ENCODE results near the gene BCL2L1. TPM values are rescaled to one million over a fixed set of nuclear protein-coding genes. Genes with fewer than 3 reads are reported as not detected.

The BCL2L1 gene
- 252 and 283 TPM in 2 replicates for total RNA-seq

- Histone ChIP-seq H3K36me3 (ENCODE audit: control insufficient read depth, insufficient read depth, low read length) (peaks cover 7% of the 10 kb centered on the region), H3K4me3 (ENCODE audit: low read depth, low read length) (peak within 1 kb of the TSS; percentile 75), H3K27me3 (ENCODE audit: control insufficient read depth, insufficient read depth, low read length) (no peaks in the 10 kb centered on the region)
- DNase-seq (ENCODE audit: low read depth): no peak
- TF ChIP-seq CTCF (IDR thresholded peaks at IDR 0.05; ENCODE audit: insufficient read depth, low read length, poor library complexity, severe bottlenecking): peak; percentile 72
Measured at GRCh38 chr20:31722257-31723068, at the start of gene BCL2L1. BCL2L1 (minus strand) TSS chr20:31722868; CDS start chr20:31722218, 650 bp downstream.

GRCh38 chr20:31770243-31770642, 47.6 kb upstream of the BCL2L1 start:
- Histone ChIP-seq H3K4me3 (ENCODE audit: low read depth, low read length) (no peak overlapping the region), H3K36me3 (ENCODE audit: control insufficient read depth, insufficient read depth, low read length) (no peaks in the 10 kb centered on the region), H3K27me3 (ENCODE audit: control insufficient read depth, insufficient read depth, low read length) (no peaks in the 10 kb centered on the region)
- TF ChIP-seq CTCF (IDR thresholded peaks at IDR 0.05; ENCODE audit: insufficient read depth, low read length, poor library complexity, severe bottlenecking): no peak
- DNase-seq (ENCODE audit: low read depth): no peak

DNA sequence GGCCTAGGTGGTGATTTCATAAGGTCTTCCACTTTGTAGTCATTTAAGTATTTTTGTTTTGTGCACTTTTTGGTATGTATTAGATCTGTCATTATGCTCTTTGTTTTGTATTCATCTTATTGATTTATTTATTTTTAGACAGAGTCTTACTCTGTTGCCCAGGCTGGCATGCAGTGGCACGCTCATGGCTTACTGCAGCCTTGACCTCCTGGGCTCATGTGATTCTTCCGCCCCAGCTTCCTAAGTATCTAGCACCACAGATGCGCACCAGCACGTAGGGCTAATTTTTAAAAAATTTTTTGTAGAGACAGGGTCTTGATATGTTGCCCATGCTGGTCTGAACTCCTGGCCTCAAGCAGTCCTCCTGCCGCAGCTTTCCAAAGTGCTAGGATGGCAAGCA, 47.0 kb upstream of the BCL2L1 start:
- DNase-seq (ENCODE audit: low read depth): no peak
- Histone ChIP-seq H3K4me3 (ENCODE audit: low read depth, low read length) (no peak overlapping the region), H3K36me3 (ENCODE audit: control insufficient read depth, insufficient read depth, low read length) (no peaks in the 10 kb centered on the region), H3K27me3 (ENCODE audit: control insufficient read depth, insufficient read depth, low read length) (no peaks in the 10 kb centered on the region)
- no peak for TF ChIP-seq CTCF (IDR thresholded peaks at IDR 0.05; ENCODE audit: insufficient read depth, low read length, poor library complexity, severe bottlenecking)

- Histone ChIP-seq H3K36me3 (ENCODE audit: control insufficient read depth, insufficient read depth, low read length) (no peaks in the 10 kb centered on the region), H3K27me3 (ENCODE audit: control insufficient read depth, insufficient read depth, low read length) (no peaks in the 10 kb centered on the region), H3K4me3 (ENCODE audit: low read depth, low read length) (no peak overlapping the region)
- no peak for TF ChIP-seq CTCF (IDR thresholded peaks at IDR 0.05; ENCODE audit: insufficient read depth, low read length, poor library complexity, severe bottlenecking)
- no peak for DNase-seq (ENCODE audit: low read depth)
Measured at GRCh38 chr20:31767805-31768204, 45.1 kb upstream of the BCL2L1 start.

DNA sequence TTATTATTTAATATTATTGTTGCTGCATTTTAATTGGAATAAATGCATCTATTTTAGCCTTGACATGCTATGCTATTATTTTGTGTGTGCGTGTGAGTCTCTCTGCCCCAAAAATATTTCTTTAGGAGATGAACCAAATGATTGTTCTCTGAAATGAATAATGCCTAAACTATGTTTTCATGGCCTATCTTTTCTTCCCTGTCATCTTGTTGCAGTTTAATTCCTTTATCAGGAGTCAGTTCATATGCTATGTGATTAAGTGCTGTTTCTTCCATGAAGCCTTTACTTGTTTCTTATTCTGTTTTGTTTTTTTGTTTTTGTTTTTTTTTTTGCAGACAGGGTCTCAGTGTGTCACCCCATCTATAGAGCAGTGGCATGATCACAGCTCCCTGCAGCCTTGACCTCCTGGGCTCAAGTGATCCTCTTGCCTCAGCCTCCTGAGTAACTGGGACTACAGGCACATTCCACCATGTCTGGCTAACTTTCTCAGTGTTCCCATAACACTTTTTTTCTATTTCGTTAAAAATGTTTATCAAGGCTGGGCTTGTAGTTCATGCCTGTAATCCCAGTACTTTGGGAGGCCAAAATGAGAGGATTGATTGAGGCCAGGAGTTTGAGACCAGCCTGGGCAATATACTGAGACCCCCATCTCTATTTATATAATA, 42.1 kb upstream of the BCL2L1 start:
- TF ChIP-seq CTCF (IDR thresholded peaks at IDR 0.05; ENCODE audit: insufficient read depth, low read length, poor library complexity, severe bottlenecking): no peak
- Histone ChIP-seq H3K4me3 (ENCODE audit: low read depth, low read length) (no peak overlapping the region), H3K27me3 (ENCODE audit: control insufficient read depth, insufficient read depth, low read length) (no peaks in the 10 kb centered on the region), H3K36me3 (ENCODE audit: control insufficient read depth, insufficient read depth, low read length) (no peaks in the 10 kb centered on the region)
- no peak for DNase-seq (ENCODE audit: low read depth)
